Osteocyte (in vitro differentiated cells): ENCODE results near the gene TSSK3. TPM values are rescaled to one million over a fixed set of nuclear protein-coding genes. Genes with fewer than 3 reads are reported as not detected.

Experiments used
- DNase-seq: peaks from one replicate; pipeline ENCODE4 v3.0.0; 2021; ENCODE audit warnings: mixed read lengths; ENCODE audit not compliant: unreplicated experiment; ENCODE audit errors: extremely low spot score
- H3K27ac Mint-ChIP-seq: one replicate; pipeline ENCODE4 v1.8.0; 2021; ENCODE audit warnings: mild to moderate bottlenecking, mixed read lengths; ENCODE audit not compliant: unreplicated experiment
- H3K27me3 Mint-ChIP-seq: one replicate; pipeline ENCODE4 v1.8.0; 2021; ENCODE audit warnings: mixed read lengths; ENCODE audit not compliant: unreplicated experiment
- H3K36me3 Mint-ChIP-seq: one replicate; pipeline ENCODE4 v1.8.0; 2021; ENCODE audit warnings: mixed read lengths; ENCODE audit not compliant: unreplicated experiment
- H3K4me1 Mint-ChIP-seq: one replicate; pipeline ENCODE4 v1.8.0; 2021; ENCODE audit warnings: mixed read lengths; ENCODE audit not compliant: unreplicated experiment
- H3K4me3 Mint-ChIP-seq: one replicate; pipeline ENCODE4 v1.8.0; 2021; ENCODE audit warnings: mild to moderate bottlenecking, moderate library complexity, mixed read lengths; ENCODE audit not compliant: unreplicated experiment
- H3K9me3 Mint-ChIP-seq: one replicate; pipeline ENCODE4 v1.8.0; 2021; ENCODE audit warnings: mixed read lengths; ENCODE audit not compliant: unreplicated experiment
- total RNA-seq: library from RNA; stranded (reverse); gene quantifications from 2 replicates; pipeline ENCODE4 v1.2.1, GENCODE V29; 2021
- TF ChIP-seq, protein P1 (sequence below): fragments of 200-600 bp; sonication (generic); IDR thresholded peaks from 2 replicates; pipeline ENCODE4 v1.5.0; 2021; ENCODE audit warnings: antibody characterized with exemption, mild to moderate bottlenecking, moderate library complexity

TSSK3 gene
- total RNA-seq, 1 donor from 2014 or later = 3.5 TPM

- Mint-ChIP-seq H3K4me3 (no peak overlapping the region), H3K36me3 (no peaks in the 10 kb centered on the region), H3K4me1 (peaks cover 17% of the 10 kb centered on the region), H3K9me3 (no peaks in the 10 kb centered on the region), H3K27me3 (no peaks in the 10 kb centered on the region), H3K27ac (no peak overlapping the region)
- TF ChIP-seq, protein P1, sequence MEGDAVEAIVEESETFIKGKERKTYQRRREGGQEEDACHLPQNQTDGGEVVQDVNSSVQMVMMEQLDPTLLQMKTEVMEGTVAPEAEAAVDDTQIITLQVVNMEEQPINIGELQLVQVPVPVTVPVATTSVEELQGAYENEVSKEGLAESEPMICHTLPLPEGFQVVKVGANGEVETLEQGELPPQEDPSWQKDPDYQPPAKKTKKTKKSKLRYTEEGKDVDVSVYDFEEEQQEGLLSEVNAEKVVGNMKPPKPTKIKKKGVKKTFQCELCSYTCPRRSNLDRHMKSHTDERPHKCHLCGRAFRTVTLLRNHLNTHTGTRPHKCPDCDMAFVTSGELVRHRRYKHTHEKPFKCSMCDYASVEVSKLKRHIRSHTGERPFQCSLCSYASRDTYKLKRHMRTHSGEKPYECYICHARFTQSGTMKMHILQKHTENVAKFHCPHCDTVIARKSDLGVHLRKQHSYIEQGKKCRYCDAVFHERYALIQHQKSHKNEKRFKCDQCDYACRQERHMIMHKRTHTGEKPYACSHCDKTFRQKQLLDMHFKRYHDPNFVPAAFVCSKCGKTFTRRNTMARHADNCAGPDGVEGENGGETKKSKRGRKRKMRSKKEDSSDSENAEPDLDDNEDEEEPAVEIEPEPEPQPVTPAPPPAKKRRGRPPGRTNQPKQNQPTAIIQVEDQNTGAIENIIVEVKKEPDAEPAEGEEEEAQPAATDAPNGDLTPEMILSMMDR = no peak
- no peak for DNase-seq
Observed at GRCh38 chr1:32345289-32345827, 17.0 kb upstream of the TSSK3 start.

GRCh38 chr1:32346532-32347157 lies 15.7 kb upstream of the TSSK3 start:
- H3K27ac Mint-ChIP-seq = no peak overlapping the region
- H3K4me1 Mint-ChIP-seq = peaks cover 25% of the 10 kb centered on the region
- no peaks in the 10 kb centered on the region for H3K36me3 Mint-ChIP-seq
- H3K27me3 Mint-ChIP-seq = no peaks in the 10 kb centered on the region
- DNase-seq = no peak
- no peaks in the 10 kb centered on the region for H3K9me3 Mint-ChIP-seq
- no peak overlapping the region for H3K4me3 Mint-ChIP-seq
- TF ChIP-seq, protein P1 = no peak

DNA sequence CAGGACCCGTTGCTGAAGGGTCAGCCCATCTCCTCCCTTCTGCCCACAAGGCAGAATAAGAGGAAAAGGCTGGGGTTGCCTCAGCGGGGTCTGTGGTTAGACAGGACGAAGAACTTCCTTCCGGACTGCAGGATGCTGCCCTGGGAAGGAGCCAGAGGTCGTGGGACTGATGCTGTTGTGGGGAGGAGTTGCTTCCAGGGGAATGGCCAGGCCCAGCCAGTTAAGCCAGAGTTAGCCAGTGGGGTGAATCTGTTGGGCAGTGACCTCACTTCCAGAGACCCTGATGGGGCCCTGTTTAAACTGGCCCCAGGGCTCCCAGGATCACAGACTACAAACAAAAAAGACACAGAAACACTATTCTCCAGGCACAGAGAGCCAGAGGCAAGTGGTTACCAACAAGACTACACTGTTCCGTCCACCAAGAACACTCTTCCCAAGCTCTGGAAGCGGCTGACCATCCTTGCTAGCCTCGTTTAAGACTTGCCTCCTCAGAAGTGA lies 13.1 kb upstream of the TSSK3 start:
- Mint-ChIP-seq H3K27ac (peak overlapping the region; percentile 82), H3K4me1 (peaks cover 42% of the 10 kb centered on the region), H3K4me3 (peak overlapping the region; percentile 7), H3K36me3 (peaks cover 9% of the 10 kb centered on the region), H3K9me3 (no peaks in the 10 kb centered on the region), H3K27me3 (no peaks in the 10 kb centered on the region)
- DNase-seq = no peak
- TF ChIP-seq, protein P1 = no peak

DNA sequence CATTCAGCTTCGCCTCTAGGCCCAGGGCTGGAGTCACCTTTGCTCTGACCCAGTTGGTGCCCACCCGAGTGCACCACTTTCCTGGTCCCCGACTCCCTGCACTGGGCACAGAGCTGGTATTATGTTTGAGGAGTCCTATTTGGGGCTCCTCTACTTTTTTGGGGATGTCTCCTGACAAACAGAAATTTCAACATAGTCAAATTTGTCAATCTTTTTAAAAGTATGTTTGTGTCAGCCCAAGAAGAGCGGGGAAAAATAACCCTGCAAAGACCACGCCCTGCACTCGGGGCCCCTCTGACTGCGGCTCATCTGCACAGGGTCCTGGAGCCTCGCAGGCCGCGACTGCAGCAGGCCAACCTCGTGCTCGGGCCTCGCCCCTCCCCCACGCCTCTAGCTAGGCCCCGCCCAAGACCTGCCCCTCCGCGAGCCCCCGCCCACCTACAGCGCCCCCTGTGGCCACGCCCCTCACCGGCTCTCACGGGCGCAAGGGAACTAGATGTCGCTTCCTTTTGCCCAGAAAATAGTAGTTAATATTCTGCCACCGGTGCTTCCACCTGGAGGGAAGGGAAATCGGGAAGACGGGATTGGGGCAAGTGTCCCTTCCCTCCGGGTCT lies 11.4 kb upstream of the TSSK3 start:
- Mint-ChIP-seq H3K9me3 (no peaks in the 10 kb centered on the region), H3K4me3 (peak overlapping the region; percentile 82), H3K27me3 (no peaks in the 10 kb centered on the region), H3K4me1 (peaks cover 42% of the 10 kb centered on the region), H3K27ac (peak overlapping the region; percentile 93), H3K36me3 (peaks cover 15% of the 10 kb centered on the region)
- no peak for DNase-seq
- TF ChIP-seq, protein P1 = peak; percentile 70
